Measurements from ENCODE around the gene PRSS22.

GRCh38 chr16:2852003-2852730, 5.8 kb downstream of the PRSS22 start:
- TF ChIP-seq POLR2A (IDR thresholded peaks at IDR 0.05) (no peak), CTCF (IDR thresholded peaks at IDR 0.05) (no peak)
